Mammary epithelial cell (primary cell): ENCODE measurements around the gene PLCXD3.

Source experiments
- EZH2 ChIP-seq: IDR thresholded peaks from 2 replicates; pipeline ENCODE4 v1.6.1; 2012; ENCODE audit warnings: low read length, inconsistent platforms, borderline replicate concordance
- TF ChIP-seq, protein P1 (sequence below), 2 donors: IDR thresholded peaks in 1 of 2; conservative IDR thresholded peaks in 1 of 2; 2 replicates each; pipeline ENCODE4 v1.5.1; 2011 to 2012; ENCODE audit warnings: inconsistent platforms in 2 of 2, low read length in 2 of 2, mild to moderate bottlenecking in 2 of 2, control low read depth in 1 of 2, low read depth in 1 of 2; ENCODE audit not compliant: insufficient read depth in 1 of 2; ENCODE audit errors: extremely low read depth in 1 of 2

DNA sequence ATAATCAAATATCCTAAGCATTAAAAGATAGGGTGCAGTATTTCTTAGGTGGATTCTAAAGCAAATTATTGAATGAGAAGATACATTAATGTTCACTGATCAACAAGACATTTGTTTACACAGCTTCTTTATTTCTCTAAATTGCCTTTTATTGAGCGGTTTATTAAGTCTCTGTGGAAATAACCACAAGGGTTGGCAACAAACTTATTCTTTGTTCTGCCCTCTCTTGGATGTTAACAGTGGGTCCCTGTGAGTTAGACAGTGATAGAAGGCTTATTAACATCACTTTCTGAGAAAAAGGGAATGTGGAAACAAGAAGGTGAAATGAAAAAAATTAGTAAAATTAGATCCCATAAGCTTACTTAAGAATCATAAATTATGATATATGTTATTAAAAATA, 214.3 kb downstream of the PLCXD3 start:
- TF ChIP-seq, protein P1, sequence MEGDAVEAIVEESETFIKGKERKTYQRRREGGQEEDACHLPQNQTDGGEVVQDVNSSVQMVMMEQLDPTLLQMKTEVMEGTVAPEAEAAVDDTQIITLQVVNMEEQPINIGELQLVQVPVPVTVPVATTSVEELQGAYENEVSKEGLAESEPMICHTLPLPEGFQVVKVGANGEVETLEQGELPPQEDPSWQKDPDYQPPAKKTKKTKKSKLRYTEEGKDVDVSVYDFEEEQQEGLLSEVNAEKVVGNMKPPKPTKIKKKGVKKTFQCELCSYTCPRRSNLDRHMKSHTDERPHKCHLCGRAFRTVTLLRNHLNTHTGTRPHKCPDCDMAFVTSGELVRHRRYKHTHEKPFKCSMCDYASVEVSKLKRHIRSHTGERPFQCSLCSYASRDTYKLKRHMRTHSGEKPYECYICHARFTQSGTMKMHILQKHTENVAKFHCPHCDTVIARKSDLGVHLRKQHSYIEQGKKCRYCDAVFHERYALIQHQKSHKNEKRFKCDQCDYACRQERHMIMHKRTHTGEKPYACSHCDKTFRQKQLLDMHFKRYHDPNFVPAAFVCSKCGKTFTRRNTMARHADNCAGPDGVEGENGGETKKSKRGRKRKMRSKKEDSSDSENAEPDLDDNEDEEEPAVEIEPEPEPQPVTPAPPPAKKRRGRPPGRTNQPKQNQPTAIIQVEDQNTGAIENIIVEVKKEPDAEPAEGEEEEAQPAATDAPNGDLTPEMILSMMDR (conservative IDR thresholded peaks at IDR 0.05 in 1 of 2, IDR thresholded peaks at IDR 0.05 in 1 of 2; ENCODE audit: extremely low read depth in 1 of 2, insufficient read depth in 1 of 2, low read depth in 1 of 2, low read length in 2 of 2), result no peak
- TF ChIP-seq EZH2, result no peak
